ENCODE measurements around the gene CNOT8.
"Not testable (repeated sequence)": the region's sequence is repeated elsewhere in the genome, so short reads cannot be mapped to it uniquely, and the experiment has no call there.

Gene CNOT8

GRCh38 chr5:154831451-154831850 lies 27.0 kb upstream of the CNOT8 start:
- no peak overlapping the region for H3K4me3 ChIP-seq (ENCODE audit: low read length)
- no peak for DNase-seq (ENCODE audit: low read depth, low spot score)

- not testable (repeated sequence) for H3K4me3 ChIP-seq (ENCODE audit: low read length); DNase-seq (ENCODE audit: low read depth, low spot score)
These were observed 25.6 kb upstream of the CNOT8 start for GRCh38 chr5:154832804-154833203.

GRCh38 chr5:154834053-154834452 lies 24.4 kb upstream of the CNOT8 start:
- H3K4me3 ChIP-seq (ENCODE audit: low read length) = no peak overlapping the region
- no peak for DNase-seq (ENCODE audit: low read depth, low spot score)

- H3K4me3 ChIP-seq (ENCODE audit: low read length); DNase-seq (ENCODE audit: low read depth, low spot score): not testable (repeated sequence)
These were observed 22.8 kb upstream of the CNOT8 start for GRCh38 chr5:154835701-154836052.

- H3K4me3 ChIP-seq (ENCODE audit: low read length) = no peak overlapping the region
- DNase-seq (ENCODE audit: low read depth, low spot score) = no peak
These were observed 22.2 kb upstream of the CNOT8 start for GRCh38 chr5:154836225-154836624.

GRCh38 chr5:154837009-154837901 lies 21.2 kb upstream of the CNOT8 start:
- H3K4me3 ChIP-seq (ENCODE audit: low read length) = no peak overlapping the region
- DNase-seq (ENCODE audit: low read depth, low spot score) = no peak

- DNase-seq (ENCODE audit: low read depth, low spot score) = no peak
- H3K4me3 ChIP-seq (ENCODE audit: low read length) = no peak overlapping the region
These were observed 17.8 kb upstream of the CNOT8 start for GRCh38 chr5:154840435-154841272.

GRCh38 chr5:154841273-154841661 lies 17.2 kb upstream of the CNOT8 start:
- no peak for DNase-seq (ENCODE audit: low read depth, low spot score)
- no peak overlapping the region for H3K4me3 ChIP-seq (ENCODE audit: low read length)

GRCh38 chr5:154842689-154843530 lies 15.5 kb upstream of the CNOT8 start:
- no peak overlapping the region for H3K4me3 ChIP-seq (ENCODE audit: low read length)
- no peak for DNase-seq (ENCODE audit: low read depth, low spot score)

GRCh38 chr5:154844809-154845208 lies 13.6 kb upstream of the CNOT8 start:
- DNase-seq (ENCODE audit: low read depth, low spot score) = no peak

GRCh38 chr5:154849264-154849785 lies 9.1 kb upstream of the CNOT8 start:
- DNase-seq (ENCODE audit: low read depth, low spot score) = no peak
- H3K4me3 ChIP-seq (ENCODE audit: low read length) = no peak overlapping the region

More at GRCh38 chr5:154844809-154845208, 13.6 kb upstream of the CNOT8 start:
- no peak overlapping the region for H3K4me3 ChIP-seq (ENCODE audit: low read length)

GRCh38 chr5:154849791-154850201 lies 8.6 kb upstream of the CNOT8 start:
- no peak for DNase-seq (ENCODE audit: low read depth, low spot score)
- H3K4me3 ChIP-seq (ENCODE audit: low read length) = no peak overlapping the region

GRCh38 chr5:154850255-154851062 lies 8.0 kb upstream of the CNOT8 start, which contains the start of gene FAXDC2:
Gene FAXDC2 (minus strand): TSS chr5:154850603. CDS start chr5:154838178, 12,425 bp downstream.
- H3K4me3 ChIP-seq (ENCODE audit: low read length) = no peak within 1 kb of the TSS
- DNase-seq (ENCODE audit: low read depth, low spot score) = no peak

GRCh38 chr5:154851351-154851750 lies 7.1 kb upstream of the CNOT8 start:
- DNase-seq (ENCODE audit: low read depth, low spot score) = no peak
- no peak overlapping the region for H3K4me3 ChIP-seq (ENCODE audit: low read length)

GRCh38 chr5:154857530-154858296 lies 714 bp upstream of the CNOT8 start:
- H3K4me3 ChIP-seq (ENCODE audit: low read length) = peak overlapping the region; percentile 96
- peak; percentile 92 for DNase-seq (ENCODE audit: low read depth, low spot score)

- DNase-seq (ENCODE audit: low read depth, low spot score) = peak; percentile 33
- H3K4me3 ChIP-seq (ENCODE audit: low read length) = peak overlapping the region; percentile 96
These were observed 795 bp downstream of the CNOT8 start for GRCh38 chr5:154858972-154859871.

Measured in Jurkat, Clone E6-1 (cell line).